Sigmoid colon (tissue), 3 donors: Measurements from ENCODE around the gene SNX32.

Experiments used
- CTCF ChIP-seq, 4 experiments: fragments of 450-650 bp in 3 of 4; fragments of 200-600 bp in 1 of 4; IDR thresholded peaks; one replicate each; pipeline ENCODE4 v1.5.1; 2016 to 2019; ENCODE audit warnings: antibody characterized with exemption in 4 of 4, mild to moderate bottlenecking in 3 of 4, moderate library complexity in 2 of 4
- POLR2A ChIP-seq, 2 donors: fragments of 450-650 bp; IDR thresholded peaks; one replicate each; pipeline ENCODE4 v1.6.1; 2016; ENCODE audit warnings: antibody characterized with exemption in 2 of 2, mild to moderate bottlenecking in 2 of 2, moderate library complexity in 2 of 2

- TF ChIP-seq CTCF (IDR thresholded peaks at IDR 0.05) (no peak), POLR2A (IDR thresholded peaks at IDR 0.05) (no peak)
Measured at GRCh38 chr11:65809496-65809895, 24.3 kb upstream of the SNX32 start.
